Neural progenitor cell (in vitro differentiated cells): ENCODE results near the gene FOXC2.

Experiments used
- CTCF ChIP-seq: fragments of 200-600 bp; sonication (generic); IDR thresholded peaks from 2 replicates; pipeline ENCODE4 v1.5.1; 2017; ENCODE audit warnings: antibody characterized with exemption, mild to moderate bottlenecking
- EZH2 ChIP-seq: fragments of 200-600 bp; sonication (generic); IDR thresholded peaks from 2 replicates; pipeline ENCODE4 v1.6.1; 2017; ENCODE audit warnings: antibody characterized with exemption, mild to moderate bottlenecking, moderate library complexity
- EZH2phosphoT487 ChIP-seq: fragments of 200-600 bp; sonication (generic); IDR thresholded peaks from 2 replicates; pipeline ENCODE4 v1.6.1; 2017; ENCODE audit warnings: antibody characterized with exemption

- TF ChIP-seq CTCF (no peak), EZH2 (no peak), EZH2phosphoT487 (no peak)
These were observed 31.4 kb downstream of the FOXC2 start for GRCh38 chr16:86597880-86598606.
